HCT116 (cell line): ENCODE results near the gene CACNA1A. TPM values are rescaled to one million over a fixed set of nuclear protein-coding genes. Genes with fewer than 3 reads are reported as not detected.

Experiments used
- ATAC-seq: fragments of 200-7000 bp; cut with Tn5 transposase; 2 replicates; pipeline ENCODE4 v1.9.1; 2020; ENCODE audit warnings: mild to moderate bottlenecking, moderate library complexity
- BruUV-seq: library from RNA; stranded (reverse); fragments of 400-500 nt; replicated peaks from 2 replicates; lab custom pipeline; 2021; lab: Mats Ljungman, UMichigan
- CTCF ChIA-PET: fragments of 300-600 bp; sonication (Branson Sonifier 250); formaldehyde crosslinking; loops from one replicate; lab custom pipeline; 2021; ENCODE audit warnings: antibody characterized with exemption; lab: Charles Lee
- POLR2A ChIA-PET: fragments of 300-600, 350-600 bp; sonication (Branson Sonifier 250); formaldehyde crosslinking; loops from one replicate; lab custom pipeline; 2021; ENCODE audit warnings: antibody characterized with exemption; lab: Charles Lee
- RAD21 ChIA-PET, 2 experiments: fragments of 300-600 bp; sonication (Branson Sonifier 250); formaldehyde crosslinking; loops; one replicate each; lab custom pipeline; 2023; ENCODE audit warnings: low total read pairs in 2 of 2; ENCODE audit not compliant: uncharacterized antibody in 2 of 2, unreplicated experiment in 2 of 2, low non-redundant PET in 1 of 2; lab: Charles Lee
- DNase-seq: peaks from one replicate; pipeline ENCODE4 v3.0.0-alpha.2; 2010; ENCODE audit warnings: low read depth, low spot score
- H2AFZ ChIP-seq: fragments of 200-600 bp; shearing (Covaris generic), sonication (generic); 2 replicates; pipeline ENCODE4 v1.6.1; 2017; ENCODE audit warnings: low read depth, mixed run types, mixed read lengths, antibody characterized with exemption, low read length; ENCODE audit not compliant: poor library complexity, severe bottlenecking
- H3K27ac ChIP-seq: 2 replicates; pipeline ENCODE4 v1.5.1; 2012; ENCODE audit warnings: low read depth, low read length
- H3K27me3 ChIP-seq: fragments of 200-600 bp; sonication (generic); 2 replicates; pipeline ENCODE4 v1.6.1; 2016; ENCODE audit warnings: mixed run types, low read length, mixed read lengths; ENCODE audit not compliant: insufficient read depth
- H3K36me3 ChIP-seq, 2 experiments: fragments of 200-500 bp in 1 of 2; fragments of 200-600 bp in 1 of 2; sonication (Bioruptor generic) in 1 of 2; sonication (generic) in 1 of 2; 2 replicates each; pipeline versions ENCODE4 v1.5.1 to v1.6.1; 2014 to 2016; ENCODE audit warnings: low read length in 2 of 2, inconsistent platforms in 1 of 2, mixed read lengths in 1 of 2, mixed run types in 1 of 2; ENCODE audit not compliant: insufficient read depth in 2 of 2, control insufficient read depth in 1 of 2
- H3K4me1 ChIP-seq, 2 experiments: fragments of 200-600 bp in 1 of 2; sonication (generic) in 1 of 2; 2 replicates each; pipeline versions ENCODE4 v1.5.1 to v1.6.1; 2012 to 2017; ENCODE audit warnings: low read length in 2 of 2, inconsistent platforms in 1 of 2, mild to moderate bottlenecking in 1 of 2, mixed read lengths in 1 of 2, mixed run types in 1 of 2, moderate library complexity in 1 of 2; ENCODE audit not compliant: insufficient read depth in 2 of 2, control insufficient read depth in 1 of 2
- H3K4me2 ChIP-seq: fragments of 200-600 bp; sonication (generic); 2 replicates; pipeline ENCODE4 v1.6.1; 2017; ENCODE audit warnings: mixed run types, low read length, mixed read lengths
- H3K4me3 ChIP-seq, 2 experiments: fragments of 200-600 bp in 1 of 2; sonication (generic) in 1 of 2; replicated peaks in 1 of 2; 2 replicates each; pipeline ENCODE4 v1.5.1; 2011 to 2016; ENCODE audit warnings: low read length in 2 of 2, control low read depth in 1 of 2, low read depth in 1 of 2, mild to moderate bottlenecking in 1 of 2, mixed read lengths in 1 of 2, mixed run types in 1 of 2
- H3K79me2 ChIP-seq: fragments of 200-600 bp; sonication (generic); 2 replicates; pipeline ENCODE4 v1.6.1; 2017; ENCODE audit warnings: mild to moderate bottlenecking, mixed run types, low read length, moderate library complexity, mixed read lengths; ENCODE audit not compliant: insufficient read depth
- H3K9ac ChIP-seq: fragments of 200-600 bp; sonication (generic); 2 replicates; pipeline ENCODE4 v1.6.1; 2016; ENCODE audit warnings: low read length, mixed read lengths
- H3K9me2 ChIP-seq: fragments of 200-600 bp; sonication (generic), shearing (Covaris generic); 2 replicates; pipeline ENCODE4 v1.6.1; 2017; ENCODE audit warnings: mixed run types, mild to moderate bottlenecking, moderate library complexity; ENCODE audit not compliant: insufficient read depth
- H3K9me3 ChIP-seq, 2 experiments: fragments of 200-500 bp in 1 of 2; fragments of 200-600 bp in 1 of 2; sonication (Bioruptor generic) in 1 of 2; sonication (generic) in 1 of 2; 2 replicates each; pipeline ENCODE4 v1.6.1; 2014 to 2017; ENCODE audit warnings: low read length in 2 of 2, mixed read lengths in 2 of 2, inconsistent platforms in 1 of 2, low read depth in 1 of 2, mild to moderate bottlenecking in 1 of 2, mixed run types in 1 of 2, moderate library complexity in 1 of 2; ENCODE audit not compliant: control insufficient read depth in 1 of 2, insufficient read depth in 1 of 2
- H4K20me1 ChIP-seq: fragments of 200-600 bp; sonication (generic), shearing (Covaris generic); 2 replicates; pipeline ENCODE4 v1.6.1; 2017; ENCODE audit warnings: mixed run types, mild to moderate bottlenecking, moderate library complexity; ENCODE audit not compliant: insufficient read depth
- ATF3 ChIP-seq: IDR thresholded peaks from 2 replicates; pipeline ENCODE4 v1.6.1; 2012
- CBX3 ChIP-seq: IDR thresholded peaks from 2 replicates; pipeline ENCODE4 v1.6.1; 2012; ENCODE audit warnings: low read depth
- EGR1 ChIP-seq: IDR thresholded peaks from 2 replicates; pipeline ENCODE4 v1.6.1; 2012; ENCODE audit warnings: low read depth
- EZH2 ChIP-seq: fragments of 200-600 bp; sonication (generic); IDR thresholded peaks from 2 replicates; pipeline ENCODE4 v1.6.1; 2017; ENCODE audit warnings: antibody characterized with exemption, mixed run types
- EZH2phosphoT487 ChIP-seq: fragments of 200-600 bp; IDR thresholded peaks from 2 replicates; pipeline ENCODE4 v1.6.1; 2018; ENCODE audit warnings: antibody characterized with exemption, borderline replicate concordance
- FOSL1 ChIP-seq: IDR thresholded peaks from 2 replicates; pipeline ENCODE4 v1.6.1; 2012; ENCODE audit warnings: low read depth
- JUND ChIP-seq: IDR thresholded peaks from 2 replicates; pipeline ENCODE4 v1.6.1; 2012
- POLR2A ChIP-seq: IDR thresholded peaks from 2 replicates; pipeline ENCODE4 v1.7.0; 2011; ENCODE audit warnings: borderline replicate concordance; ENCODE audit not compliant: insufficient read depth, insufficient read length; ENCODE audit errors: extremely low read depth
- POLR2AphosphoS5 ChIP-seq: IDR thresholded peaks from 2 replicates; pipeline ENCODE4 v1.6.1; 2011; ENCODE audit warnings: mild to moderate bottlenecking, low read depth, low read length, moderate library complexity
- RAD21 ChIP-seq: IDR thresholded peaks from 2 replicates; pipeline ENCODE4 v1.6.1; 2012; ENCODE audit warnings: low read depth, mild to moderate bottlenecking
- REST ChIP-seq: IDR thresholded peaks from 2 replicates; pipeline ENCODE4 v1.6.1; 2012; ENCODE audit warnings: low read depth
- SP1 ChIP-seq: IDR thresholded peaks from 2 replicates; pipeline ENCODE4 v1.6.1; 2012; ENCODE audit warnings: low read depth
- SRF ChIP-seq: IDR thresholded peaks from 2 replicates; pipeline ENCODE4 v1.6.1; 2012; ENCODE audit warnings: low read depth
- ZBTB33 ChIP-seq: IDR thresholded peaks from 2 replicates; pipeline ENCODE4 v1.6.1; 2011; ENCODE audit warnings: mild to moderate bottlenecking, low read length, moderate library complexity; ENCODE audit not compliant: insufficient replicate concordance; ENCODE audit errors: extremely low read depth
- ZNF274 ChIP-seq: fragments of 200-500 bp; sonication (Bioruptor generic); IDR thresholded peaks from 2 replicates; pipeline ENCODE4 v1.6.1; 2014; ENCODE audit warnings: mild to moderate bottlenecking, low read depth, low read length, inconsistent platforms
- intact Hi-C: fragments of 100-400 bp; cut with micrococcal nuclease; formaldehyde crosslinking; loops from 2 replicates; pipeline ENCODE4 v1.10.0; 2022
- total RNA-seq: library from RNA; stranded (reverse); gene quantifications from one replicate; pipeline ENCODE4 v1.2.1, GENCODE V29; 2021; ENCODE audit not compliant: unreplicated experiment

Gene CACNA1A
- total RNA-seq, 1 experiment from 2014 or later = 7.5 TPM

- Histone ChIP-seq H3K79me2 (no peaks in the 10 kb centered on the region), H3K27me3 (peaks cover 43% of the 10 kb centered on the region)
- BruUV-seq = no TSS peak
- TF ChIP-seq REST (peak; percentile 89), ZNF274 (no peak), EZH2phosphoT487 (no peak), FOSL1 (no peak), EGR1 (no peak)
- TF ChIP-seq, all 23 proteins: peak for 1
- H3K9ac ChIP-seq = no peak overlapping the region
- CTCF ChIA-PET = no interaction called here
- no peaks in the 10 kb centered on the region for H4K20me1 ChIP-seq
- no peak overlapping the region for H2AFZ ChIP-seq
- RAD21 ChIA-PET = no interaction called here
- H3K4me2 ChIP-seq = no peak overlapping the region
- H3K4me1 ChIP-seq = no peaks in the 10 kb centered on the region
- intact Hi-C loops = no loop called here
- DNase-seq = no peak
- no peaks in the 10 kb centered on the region for H3K36me3 ChIP-seq
- no peaks in the 10 kb centered on the region for H3K9me3 ChIP-seq
- H3K9me2 ChIP-seq = no peaks in the 10 kb centered on the region
- ATAC-seq = no peak
- no peak overlapping the region for H3K27ac ChIP-seq
- POLR2A ChIA-PET = no interaction called here
- no peak overlapping the region for H3K4me3 ChIP-seq
Measured at GRCh38 chr19:13463296-13463695, 43.0 kb downstream of the CACNA1A start.

GRCh38 chr19:13461536-13461935, 44.7 kb downstream of the CACNA1A start:
- H3K27ac ChIP-seq = no peak overlapping the region
- intact Hi-C loops = no loop called here
- BruUV-seq = no TSS peak
- TF ChIP-seq ZNF274 (no peak), RAD21 (no peak), ZBTB33 (no peak), CBX3 (no peak), FOSL1 (no peak), ATF3 (no peak), JUND (no peak), SRF (no peak), POLR2AphosphoS5 (no peak), EZH2 (no peak), POLR2A (no peak), SP1 (no peak)
- peaks cover 44% of the 10 kb centered on the region for H3K27me3 ChIP-seq
- POLR2A ChIA-PET = no interaction called here
- H4K20me1 ChIP-seq = no peaks in the 10 kb centered on the region
- CTCF ChIA-PET = no interaction called here
- no peak overlapping the region for H3K4me3 ChIP-seq
- H3K9ac ChIP-seq = no peak overlapping the region
- ATAC-seq (no peak), DNase-seq (no peak)
- no peaks in the 10 kb centered on the region for H3K9me2 ChIP-seq
- no peaks in the 10 kb centered on the region for H3K36me3 ChIP-seq
- RAD21 ChIA-PET = no interaction called here
- H3K9me3 ChIP-seq = no peaks in the 10 kb centered on the region
- H3K4me2 ChIP-seq = no peak overlapping the region
- no peaks in the 10 kb centered on the region for H3K4me1 ChIP-seq
- H2AFZ ChIP-seq = no peak overlapping the region
- no peaks in the 10 kb centered on the region for H3K79me2 ChIP-seq
